Activated T-cell treated with anti-CD3 and anti-CD28 coated beads for 4 hours (primary cell): ENCODE measurements around the gene RUFY1.
"Not testable (repeated sequence)": the region's sequence is repeated elsewhere in the genome, so short reads cannot be mapped to it uniquely, and the experiment has no call there.

Experiments
- DNase-seq: peaks from one replicate; pipeline ENCODE4 v3.0.0-alpha.2; 2020

The RUFY1 gene

DNA sequence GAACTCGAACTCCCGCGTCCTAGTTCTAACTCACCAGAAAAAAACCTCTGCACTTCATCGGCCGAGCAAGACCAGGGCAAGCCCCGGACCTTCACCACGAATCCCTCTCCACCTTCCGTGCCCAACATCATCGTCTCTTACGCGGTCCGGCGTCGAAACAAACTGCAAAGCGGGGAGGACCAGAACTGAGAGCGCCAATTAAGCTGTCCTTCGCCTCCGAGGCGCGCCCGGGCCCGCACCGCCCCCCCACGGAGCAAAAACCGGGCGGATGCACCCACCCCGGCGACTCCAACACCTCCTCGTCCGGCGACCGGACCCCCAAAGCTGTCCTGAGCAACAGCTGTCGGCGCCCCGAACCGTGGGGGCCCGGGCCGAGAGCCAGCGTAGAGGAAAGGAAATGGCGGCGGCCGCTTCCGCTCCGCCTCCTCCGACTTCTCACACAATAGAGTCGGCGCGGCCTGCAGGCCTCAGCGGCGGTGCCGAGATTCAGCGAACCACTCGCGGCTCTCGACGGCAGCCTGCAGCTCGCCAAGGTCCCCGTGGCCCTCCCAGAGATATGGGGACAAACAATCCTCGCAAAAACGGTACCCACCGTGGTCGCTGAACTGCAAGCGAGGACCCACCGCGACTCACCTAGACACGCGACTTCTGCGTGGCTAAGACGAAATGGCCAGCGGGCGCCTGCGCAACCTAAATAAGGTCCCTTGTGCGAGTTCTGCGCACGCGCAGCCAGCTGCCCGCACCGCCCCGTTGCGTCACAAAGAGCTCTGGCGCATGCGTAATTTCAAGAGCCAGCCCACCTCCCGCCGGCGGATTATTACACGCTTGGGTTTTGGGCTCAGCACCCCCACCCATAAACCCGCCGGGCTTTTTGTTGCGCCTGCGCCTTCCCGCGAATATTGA lies 72.9 kb downstream of the RUFY1 start, which contains the start of gene HNRNPH1:
Gene HNRNPH1 (minus strand): TSS at position 669 of the 903 bp plus-strand sequence. CDS start 538 bp downstream, at position 131.
- DNase-seq: peak; percentile 97

DNA sequence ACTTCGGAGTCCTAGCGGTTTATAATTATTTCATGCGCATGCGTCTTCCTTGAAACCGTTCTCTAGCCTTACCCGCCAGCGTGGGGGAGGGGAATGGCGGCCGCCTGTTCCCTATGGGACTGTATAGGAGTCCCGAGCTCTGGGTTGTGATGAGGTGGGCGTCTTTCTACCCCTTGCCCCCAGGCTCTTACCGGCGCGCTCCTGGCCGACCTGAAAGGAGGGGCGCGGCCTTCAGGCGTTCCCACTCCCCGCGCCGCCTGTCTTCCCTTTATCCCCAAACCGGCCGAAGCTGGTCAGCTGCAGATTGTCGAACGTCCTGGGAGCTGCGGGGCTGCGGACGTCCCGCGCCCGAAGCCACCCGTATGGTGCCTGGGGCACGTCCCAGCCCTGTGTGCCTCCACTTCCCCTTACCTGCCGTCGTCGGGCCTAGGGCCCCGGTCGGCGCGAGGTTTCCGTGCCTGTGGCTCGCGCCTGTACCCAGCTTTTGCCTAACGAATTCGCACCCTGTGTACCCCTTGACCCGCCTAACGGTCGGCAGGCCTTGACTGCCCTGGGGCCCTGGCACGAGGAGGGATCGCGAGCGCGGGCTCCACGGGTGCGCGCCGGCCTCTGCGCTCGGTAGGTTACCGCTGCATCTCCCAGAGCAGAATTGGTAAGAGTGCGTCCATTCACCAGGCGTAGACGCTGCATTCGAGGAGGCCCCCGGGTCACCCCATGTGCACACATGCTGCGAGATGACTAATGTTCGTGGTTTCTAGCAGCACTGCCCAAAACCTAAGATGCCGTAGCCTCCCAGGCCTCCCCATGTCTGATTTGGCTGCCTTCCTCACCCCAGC lies 73.8 kb downstream of the RUFY1 start:
- DNase-seq: peak; percentile 32

DNA sequence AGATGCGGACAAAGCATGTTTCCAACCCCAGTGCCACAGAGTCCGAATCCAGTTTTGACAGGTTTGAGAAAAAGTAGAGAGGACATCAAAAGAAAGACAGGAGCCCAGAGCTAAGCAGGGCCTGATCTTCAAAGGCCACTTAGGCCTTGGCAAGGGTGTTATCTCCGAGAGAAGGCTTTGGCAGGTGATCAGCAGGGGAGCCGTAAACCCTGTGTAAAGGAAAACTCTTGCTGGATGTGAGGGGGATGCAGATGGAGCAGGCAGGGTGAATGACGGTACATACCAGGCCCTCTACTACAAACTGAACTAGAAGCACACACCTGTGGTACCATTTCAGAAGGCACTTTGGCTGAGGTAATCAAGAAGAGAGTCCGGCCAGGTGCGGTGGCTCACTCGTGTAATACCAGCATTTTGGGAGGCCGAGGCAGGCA lies 74.5 kb downstream of the RUFY1 start:
- DNase-seq: no peak

DNA sequence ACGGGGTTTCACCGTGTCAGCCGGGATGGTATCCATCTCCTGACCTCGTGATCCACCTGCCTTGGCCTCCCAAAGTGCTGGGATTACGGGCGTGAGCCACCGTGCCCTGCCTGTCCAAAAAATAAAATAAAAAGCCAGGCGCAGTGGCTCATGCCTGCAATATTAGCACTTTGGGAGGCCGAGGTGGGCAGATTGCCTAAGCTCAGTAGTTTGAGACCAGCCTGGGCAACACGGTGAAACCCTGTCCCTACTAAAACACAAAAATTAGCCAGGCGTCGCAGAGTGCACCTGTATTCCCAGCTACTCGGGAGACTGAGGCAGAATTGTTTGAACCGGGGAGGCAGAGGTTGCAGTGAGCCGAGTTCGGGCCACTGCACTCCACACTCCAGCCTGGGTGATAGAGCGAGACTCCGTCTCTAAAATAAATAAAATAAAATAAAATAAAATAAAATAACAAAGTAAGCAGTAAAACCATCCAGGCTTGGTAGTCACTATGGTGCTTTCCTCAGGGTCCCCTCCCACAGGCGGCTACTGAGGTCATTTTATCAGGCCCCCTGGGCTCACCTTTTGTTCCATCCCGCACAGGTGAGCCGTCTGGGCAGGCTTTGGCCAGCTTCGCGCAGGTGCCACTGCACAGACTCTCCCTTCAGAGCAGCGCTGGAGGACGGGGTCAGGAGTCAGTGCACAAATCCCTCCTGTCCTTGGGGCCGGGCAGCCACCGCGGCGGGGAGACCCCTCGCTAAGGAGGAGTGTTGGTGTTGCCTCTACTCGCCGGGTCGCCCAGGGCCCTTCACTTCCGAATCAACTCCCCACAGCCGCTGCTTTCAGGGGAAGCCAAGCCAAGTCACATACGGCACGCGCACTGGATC lies 83.4 kb downstream of the RUFY1 start:
- DNase-seq: not testable (repeated sequence)

DNA sequence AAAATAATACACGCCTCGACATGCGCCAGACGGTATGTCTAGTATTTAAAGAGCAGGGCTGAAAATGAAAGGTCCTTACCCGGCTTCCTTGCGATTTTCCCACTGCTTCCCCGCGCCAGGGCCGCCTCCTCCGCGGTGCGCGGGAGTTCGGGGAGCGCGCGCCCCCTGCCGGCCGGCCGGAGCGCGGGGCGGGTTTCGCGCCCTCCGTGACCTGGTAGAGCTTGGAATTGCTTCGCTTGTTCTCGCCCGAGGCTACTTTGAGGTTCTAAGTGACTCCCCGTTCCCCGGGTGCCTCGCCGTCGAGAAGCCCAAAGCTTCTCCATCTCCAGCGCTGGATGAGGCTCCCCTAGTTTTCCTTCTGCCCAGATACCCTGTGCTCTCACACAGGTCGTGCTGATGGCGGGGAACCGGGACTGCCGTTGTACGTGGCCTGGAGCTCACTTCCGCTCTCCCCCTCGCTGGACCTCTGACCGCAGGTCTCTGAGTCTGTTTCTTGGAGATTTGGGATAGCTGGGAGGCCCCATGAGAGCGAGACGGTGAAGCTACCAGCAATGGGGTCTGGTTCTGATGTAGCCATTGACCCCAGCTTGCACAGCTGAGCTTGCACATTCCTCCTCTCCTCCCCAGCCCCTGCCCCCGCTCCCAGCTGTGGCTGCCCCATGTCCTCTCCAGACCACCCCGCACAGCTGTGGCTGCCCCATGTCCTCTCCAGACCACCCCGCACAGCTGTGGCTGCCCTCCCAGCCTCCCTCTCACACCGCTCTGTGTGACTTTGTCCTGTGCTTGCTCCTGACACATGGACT lies 84.2 kb downstream of the RUFY1 start:
- not testable (repeated sequence) for DNase-seq

DNA sequence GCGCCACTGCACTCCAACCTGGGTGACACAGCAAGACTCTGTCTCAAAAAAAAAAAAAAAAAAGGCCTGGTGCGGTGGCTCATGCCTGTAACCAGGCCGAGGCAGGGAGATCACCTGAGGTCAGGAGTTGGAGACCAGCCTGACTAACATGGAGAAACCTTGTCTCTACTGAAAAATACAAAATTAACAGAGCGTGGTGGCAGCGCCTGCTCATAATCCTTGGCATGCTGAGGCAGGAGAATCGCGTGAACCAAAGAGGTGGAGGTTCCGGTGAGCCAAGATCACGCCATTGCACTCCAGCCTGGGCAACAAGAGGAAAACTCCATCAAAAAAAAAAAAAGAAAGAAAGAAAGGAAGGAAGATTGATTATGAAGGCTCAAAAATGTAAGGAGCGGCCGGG lies 88.9 kb downstream of the RUFY1 start:
- not testable (repeated sequence) for DNase-seq

DNA sequence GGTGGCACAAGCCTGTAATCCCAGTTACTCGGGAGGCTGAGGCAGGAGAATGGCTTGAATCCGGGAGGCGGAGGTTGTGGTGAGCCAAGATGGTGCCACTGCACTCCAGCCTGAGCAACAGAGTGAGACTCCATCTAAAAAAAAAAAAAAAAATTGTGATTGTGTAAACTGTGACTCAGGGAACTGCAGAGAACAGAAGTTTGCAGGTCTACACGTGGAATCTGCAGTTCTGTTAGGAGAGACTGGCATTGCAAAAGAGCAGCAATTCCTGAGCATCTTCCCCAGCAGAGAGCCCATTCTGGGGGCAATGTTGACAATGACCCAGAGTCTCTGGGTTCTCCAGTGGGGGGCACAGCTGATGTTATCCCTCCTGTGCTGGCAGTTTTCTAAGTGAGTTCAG lies 91.4 kb downstream of the RUFY1 start:
- not testable (repeated sequence) for DNase-seq

DNA sequence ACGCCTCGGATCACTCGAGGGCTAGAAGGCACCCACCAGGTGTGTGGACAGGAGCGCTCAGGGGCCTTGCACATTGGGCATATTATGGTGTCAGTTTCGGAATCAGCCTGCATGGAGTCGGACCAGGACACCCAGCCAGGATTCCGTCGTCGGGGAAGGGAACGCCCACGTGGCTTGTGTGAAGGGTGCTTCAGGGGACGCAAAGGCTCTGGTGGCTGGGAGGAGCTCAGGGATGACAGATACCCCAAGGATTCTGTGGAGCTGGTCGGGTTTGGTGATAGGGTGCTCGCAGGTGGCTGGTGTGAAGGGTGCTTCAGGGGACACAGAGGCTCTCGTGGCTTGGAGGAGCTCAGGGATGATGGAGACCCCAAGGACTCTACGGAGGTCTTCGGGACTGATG lies 92.3 kb downstream of the RUFY1 start:
- not testable (repeated sequence) for DNase-seq

DNA sequence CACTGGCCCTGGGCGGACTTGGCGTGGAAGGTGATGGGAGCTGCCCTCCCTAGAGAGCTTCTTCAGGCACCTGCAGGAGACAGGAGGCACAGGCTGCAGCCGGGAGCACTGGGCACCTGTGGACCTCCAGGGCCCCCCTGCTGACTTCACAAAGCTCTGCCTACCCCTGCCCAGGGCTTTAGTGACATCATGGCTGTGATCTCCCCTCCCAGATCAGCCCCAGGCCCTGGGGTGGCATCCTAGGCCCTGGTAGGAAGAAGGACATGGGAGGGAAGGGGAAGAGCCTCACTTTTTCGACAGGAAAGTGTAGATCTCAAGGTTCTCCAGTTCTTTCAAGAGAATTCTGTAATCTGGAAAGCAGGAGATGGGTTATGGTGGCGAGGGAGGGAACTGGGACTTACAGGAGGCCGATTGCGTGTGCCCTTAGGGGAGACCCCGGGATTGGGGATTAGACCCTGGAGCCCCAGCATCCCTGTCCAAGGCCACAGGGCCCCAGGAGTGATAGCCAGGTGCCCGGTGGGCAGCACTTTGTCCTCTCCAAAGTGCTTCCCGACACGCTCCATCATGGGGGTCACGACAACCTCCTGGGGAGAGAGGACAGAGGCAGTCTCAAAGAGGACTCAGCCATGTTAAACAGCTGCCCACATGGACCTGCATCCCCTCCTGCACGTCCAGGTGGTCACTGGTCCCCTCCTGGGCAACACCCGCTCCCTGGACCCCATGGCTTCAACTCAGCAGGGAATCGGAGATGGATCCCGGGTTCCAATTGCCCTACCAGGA lies 93.0 kb downstream of the RUFY1 start:
- DNase-seq: not testable (repeated sequence)

DNA sequence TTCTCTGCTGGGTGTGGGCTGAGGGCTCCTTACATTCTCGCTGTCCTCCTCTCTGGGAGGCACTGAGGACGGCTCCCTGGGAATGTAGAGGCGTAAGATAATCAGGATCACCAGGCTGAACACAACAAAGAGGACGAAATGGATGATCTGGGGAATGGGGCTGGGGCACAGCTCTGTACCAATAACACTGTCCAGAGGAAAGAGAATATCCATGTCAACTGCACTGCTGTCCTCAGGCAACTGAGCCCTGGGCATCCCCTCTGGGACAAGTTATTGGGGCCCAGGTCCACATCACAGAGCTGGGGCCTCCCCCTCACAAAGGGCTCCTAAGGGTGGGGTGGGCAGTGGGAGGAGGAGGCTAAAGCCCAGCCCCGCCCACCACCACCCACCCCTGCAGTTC lies 94.4 kb downstream of the RUFY1 start:
- DNase-seq: not testable (repeated sequence)

DNA sequence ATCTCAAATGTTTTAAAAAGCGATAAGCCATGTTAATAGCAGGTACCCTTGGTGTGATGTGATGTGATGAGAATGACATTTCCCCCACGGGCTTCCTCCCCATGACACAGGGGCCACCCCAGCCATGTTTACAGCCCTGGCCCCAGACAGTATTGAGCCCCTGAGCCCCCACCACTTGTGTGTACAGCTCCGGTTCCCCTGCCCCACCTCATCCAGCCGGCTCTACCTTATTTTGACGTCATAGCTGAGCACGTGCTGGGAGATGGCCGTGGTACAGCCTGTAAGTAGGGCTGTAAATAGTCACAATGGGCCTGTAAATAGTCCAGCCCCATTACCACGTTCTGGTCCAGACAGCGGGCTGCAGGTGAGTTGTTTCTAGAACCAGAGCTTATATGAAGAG lies 98.1 kb downstream of the RUFY1 start:
- DNase-seq: no peak

DNA sequence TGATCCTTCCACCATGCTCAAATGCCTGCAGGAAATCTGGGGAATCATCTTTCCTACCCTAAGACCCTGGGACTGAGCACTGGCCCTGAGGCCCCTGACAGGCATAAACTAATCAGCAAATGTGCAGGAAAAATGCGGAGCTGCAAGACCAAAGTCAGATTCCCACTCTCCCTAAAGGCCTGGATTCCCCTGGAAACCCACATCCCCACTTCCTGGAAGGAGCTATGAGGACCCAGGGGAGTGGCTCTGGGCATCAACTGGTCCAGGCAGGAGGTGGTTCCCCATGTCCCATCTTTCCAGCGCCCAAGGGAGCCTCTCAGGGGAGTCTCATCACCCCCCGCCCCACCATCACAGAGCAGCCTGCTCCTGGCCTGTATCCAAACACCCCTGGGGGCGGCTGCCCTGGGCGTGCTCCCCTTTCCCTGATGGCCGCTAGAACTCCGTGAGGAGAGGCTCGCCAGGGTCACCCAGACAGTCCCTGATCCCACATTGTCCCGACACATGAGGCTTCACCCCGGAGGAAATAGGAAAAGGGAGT lies 98.9 kb downstream of the RUFY1 start:
- DNase-seq: not testable (repeated sequence)

DNA sequence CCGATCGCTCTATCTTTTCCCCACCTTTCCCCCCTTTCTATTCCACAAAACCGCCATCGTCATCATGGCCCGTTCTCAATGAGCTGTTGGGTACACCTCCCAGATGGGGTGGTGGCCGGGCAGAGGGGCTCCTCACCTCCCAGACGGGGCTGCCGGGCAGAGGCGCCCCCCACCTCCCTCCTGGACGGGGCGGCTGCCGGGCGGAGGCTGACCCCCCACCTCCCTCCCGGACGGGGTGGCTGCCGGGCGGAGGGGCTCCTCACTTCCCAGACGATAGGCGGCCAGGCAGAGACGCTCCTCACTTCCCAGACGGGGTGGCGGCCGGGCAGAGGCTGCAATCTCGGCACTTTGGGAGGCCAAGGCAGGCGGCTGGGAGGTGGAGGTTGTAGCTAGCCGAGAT lies 99.9 kb downstream of the RUFY1 start:
- not testable (repeated sequence) for DNase-seq

DNA sequence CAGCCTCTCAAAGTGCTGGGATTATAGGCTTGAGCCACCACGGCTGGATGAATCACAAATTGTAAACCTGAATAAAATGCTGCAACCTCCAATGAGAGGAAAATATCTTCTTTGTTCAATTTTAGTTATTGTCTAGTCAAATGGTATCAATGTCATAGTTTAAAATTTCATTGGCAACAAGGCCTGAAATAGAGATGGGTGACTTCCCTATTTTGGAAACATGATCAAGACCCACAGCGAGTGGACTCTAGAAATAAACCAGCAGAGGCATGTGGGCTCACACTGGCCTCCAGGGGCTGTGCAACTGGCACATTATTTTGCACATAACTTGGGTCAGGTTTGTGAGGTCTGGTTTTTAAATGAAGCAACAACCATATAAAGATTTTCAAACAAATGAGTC lies 102.8 kb downstream of the RUFY1 start:
- DNase-seq: not testable (repeated sequence)

DNA sequence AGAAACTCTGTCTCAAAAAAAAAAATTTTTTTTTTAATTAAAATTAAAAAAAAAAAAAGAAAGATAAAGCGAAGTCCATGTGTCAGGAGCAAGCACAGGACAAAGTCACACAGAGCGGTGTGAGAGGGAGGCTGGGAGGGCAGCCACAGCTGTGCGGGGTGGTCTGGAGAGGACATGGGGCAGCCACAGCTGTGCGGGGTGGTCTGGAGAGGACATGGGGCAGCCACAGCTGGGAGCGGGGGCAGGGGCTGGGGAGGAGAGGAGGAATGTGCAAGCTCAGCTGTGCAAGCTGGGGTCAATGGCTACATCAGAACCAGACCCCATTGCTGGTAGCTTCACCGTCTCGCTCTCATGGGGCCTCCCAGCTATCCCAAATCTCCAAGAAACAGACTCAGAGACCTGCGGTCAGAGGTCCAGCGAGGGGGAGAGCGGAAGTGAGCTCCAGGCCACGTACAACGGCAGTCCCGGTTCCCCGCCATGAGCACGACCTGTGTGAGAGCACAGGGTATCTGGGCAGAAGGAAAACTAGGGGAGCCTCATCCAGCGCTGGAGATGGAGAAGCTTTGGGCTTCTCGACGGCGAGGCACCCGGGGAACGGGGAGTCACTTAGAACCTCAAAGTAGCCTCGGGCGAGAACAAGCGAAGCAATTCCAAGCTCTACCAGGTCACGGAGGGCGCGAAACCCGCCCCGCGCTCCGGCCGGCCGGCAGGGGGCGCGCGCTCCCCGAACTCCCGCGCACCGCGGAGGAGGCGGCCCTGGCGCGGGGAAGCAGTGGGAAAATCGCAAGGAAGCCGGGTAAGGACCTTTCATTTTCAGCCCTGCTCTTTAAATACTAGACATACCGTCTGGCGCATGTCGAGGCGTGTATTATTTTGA lies 107.2 kb downstream of the RUFY1 start:
- not testable (repeated sequence) for DNase-seq

DNA sequence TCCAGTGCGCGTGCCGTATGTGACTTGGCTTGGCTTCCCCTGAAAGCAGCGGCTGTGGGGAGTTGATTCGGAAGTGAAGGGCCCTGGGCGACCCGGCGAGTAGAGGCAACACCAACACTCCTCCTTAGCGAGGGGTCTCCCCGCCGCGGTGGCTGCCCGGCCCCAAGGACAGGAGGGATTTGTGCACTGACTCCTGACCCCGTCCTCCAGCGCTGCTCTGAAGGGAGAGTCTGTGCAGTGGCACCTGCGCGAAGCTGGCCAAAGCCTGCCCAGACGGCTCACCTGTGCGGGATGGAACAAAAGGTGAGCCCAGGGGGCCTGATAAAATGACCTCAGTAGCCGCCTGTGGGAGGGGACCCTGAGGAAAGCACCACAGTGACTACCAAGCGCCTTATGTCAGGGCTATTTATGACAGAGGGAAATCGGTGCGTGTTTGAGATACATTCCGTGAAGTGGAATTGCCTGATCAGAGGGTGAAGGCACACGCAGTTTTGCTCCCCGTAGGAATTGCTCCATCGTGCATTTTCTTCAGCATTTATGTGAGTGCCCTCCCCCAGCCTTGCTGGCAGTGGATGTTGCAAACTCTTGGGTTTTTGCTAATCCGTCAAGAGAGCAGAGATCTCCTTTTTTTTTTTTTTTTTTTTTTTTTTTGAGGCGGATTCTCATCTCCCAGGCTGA lies 108.0 kb downstream of the RUFY1 start:
- DNase-seq: not testable (repeated sequence)
